ENCODE data around the gene DNAJA1.
A peak's percentile ranks its signal among the peaks of the same experiment; 100 is the strongest.

DNAJA1 gene

DNA sequence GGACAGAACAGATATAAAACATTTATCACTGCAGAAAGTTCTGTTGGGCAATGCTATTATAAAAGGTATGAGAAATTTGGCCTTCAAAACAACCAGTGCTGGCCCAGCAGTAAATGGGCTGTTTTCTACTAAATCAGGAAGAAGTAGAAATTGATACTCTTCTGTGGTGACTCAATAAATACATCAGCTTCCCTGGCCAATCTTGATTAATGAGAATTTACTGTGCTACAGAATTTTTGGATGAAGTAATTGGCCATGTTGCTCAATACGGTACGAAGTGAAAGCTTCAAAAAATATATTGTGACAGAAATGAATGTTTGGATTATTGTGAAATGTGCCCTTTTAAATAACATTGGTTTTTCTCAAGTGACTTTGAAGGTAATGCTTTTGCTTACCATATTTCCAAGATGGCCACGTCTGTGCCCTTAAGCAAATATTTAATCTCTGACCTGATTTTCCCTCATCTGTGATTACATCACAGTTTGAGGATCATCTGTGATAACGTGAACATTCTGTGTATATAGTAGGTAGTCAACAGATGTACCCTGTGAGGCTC is 4.2 kb downstream of the DNAJA1 start:
- peak; percentile 80 for DNase-seq

DNA sequence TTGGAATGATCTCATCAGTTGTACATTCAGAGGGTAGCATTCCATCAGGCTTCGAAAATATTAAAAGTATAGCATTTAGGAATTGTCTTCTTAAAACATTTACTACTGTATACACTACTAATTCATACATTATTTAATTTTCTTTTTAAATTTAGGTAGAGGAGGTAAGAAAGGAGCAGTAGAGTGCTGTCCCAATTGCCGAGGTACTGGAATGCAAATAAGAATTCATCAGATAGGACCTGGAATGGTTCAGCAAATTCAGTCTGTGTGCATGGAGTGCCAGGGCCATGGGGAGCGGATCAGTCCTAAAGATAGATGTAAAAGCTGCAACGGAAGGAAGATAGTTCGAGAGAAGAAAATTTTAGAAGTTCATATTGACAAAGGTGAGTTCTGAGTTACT is 5.2 kb downstream of the DNAJA1 start:
- no peak for DNase-seq

DNA sequence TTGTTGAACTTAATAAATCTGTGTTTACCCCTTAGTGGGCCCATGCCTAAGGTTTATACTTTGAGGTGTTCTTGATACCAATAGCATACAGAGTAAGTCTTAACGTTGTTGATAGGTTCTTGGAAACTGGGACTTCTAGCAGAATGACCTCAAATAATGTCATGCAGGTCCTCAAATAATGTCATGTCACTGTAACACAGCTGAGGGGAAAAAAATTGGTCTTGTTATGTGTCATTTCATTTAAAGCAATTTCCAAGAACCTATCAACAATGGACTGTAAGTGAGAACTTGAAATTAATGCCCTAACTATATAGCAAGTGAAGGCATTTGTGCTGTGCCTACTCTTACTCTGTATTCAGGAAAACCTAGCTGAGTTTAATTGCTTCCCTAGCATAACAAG is 7.2 kb downstream of the DNAJA1 start:
- DNase-seq: no peak

DNA sequence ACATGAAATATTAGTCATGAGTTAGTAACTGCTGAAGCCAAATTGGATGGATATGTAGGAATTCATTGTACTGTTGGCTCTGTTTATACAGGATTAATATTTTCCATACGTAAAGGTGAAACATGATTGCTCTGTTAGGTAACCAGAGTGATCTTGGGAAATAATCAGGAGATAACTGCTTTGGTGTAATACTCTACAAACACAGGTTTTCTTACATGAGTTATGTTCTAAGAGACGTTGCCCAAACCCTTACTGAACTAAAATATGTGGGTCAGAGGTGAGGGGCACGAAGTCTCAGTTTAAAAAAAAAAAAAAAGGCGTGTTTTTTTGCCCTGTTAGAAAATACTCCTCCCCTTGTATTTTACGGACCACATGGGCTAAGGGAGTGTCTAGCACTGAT is 7.8 kb downstream of the DNAJA1 start:
- DNase-seq: no peak

DNA sequence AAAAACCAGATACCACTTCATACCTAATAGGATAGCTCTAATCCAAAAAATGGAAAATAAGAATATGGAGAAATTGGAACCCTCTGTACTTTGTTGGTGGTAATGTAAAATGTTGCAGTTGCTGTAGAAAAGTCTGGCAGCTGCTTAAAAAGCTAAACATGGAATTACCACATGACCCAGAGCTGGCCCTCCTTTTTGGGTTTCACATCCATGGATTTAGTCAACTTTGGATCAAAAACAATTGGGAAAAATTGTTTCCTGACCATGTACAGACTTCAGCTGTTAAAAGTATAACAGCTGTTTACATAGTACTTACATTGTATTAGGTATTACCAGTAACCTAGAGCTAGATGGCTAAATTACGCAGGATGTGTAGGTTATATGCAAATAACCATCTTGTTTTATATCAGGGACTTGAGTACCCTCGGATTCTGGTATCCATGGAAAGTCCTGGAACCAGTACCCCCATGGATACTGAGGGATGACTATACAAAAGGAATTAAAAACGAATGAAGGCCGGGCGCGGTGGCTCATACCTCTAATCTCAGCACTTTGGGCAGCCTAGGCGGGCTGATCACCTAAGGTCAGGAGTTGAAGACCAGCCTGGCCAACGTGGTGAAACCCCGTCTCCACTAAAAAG is 15.8 kb downstream of the DNAJA1 start:
- no peak for DNase-seq

DNA sequence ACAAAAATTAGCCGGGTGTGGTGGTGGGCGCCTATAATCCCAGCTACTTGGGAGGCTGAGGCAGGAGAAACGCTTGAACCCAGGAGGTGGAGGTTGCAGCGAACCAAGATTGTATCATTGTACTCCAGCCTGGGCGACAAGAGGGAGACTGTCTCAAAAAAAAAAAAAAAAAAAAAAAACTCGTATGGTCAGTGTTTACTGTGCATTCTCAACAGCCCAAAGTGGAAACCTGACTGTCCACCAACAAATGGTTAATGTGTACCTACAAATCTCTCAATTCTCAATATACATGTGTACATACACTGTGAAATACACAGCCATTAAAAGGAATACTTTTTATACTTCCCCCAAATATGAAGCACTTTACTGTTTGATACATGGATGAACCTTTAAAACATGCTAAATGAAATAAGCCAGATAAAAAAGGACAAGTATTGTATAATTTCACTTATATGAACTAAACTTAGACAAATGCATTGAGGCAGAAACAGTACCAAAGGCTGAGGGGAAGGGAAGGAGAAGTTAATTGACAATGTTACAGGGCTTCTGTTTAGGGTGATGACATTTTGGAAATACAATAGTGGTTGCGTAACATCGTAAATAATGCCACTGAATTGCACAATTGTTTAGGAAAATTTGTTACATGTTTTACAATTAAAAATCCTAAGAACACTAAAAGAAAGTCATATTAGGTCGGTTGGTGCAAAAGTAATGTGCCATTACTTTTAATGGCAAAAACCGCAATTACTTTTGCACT is 16.5 kb downstream of the DNAJA1 start:
- peak; percentile 67 for DNase-seq

DNA sequence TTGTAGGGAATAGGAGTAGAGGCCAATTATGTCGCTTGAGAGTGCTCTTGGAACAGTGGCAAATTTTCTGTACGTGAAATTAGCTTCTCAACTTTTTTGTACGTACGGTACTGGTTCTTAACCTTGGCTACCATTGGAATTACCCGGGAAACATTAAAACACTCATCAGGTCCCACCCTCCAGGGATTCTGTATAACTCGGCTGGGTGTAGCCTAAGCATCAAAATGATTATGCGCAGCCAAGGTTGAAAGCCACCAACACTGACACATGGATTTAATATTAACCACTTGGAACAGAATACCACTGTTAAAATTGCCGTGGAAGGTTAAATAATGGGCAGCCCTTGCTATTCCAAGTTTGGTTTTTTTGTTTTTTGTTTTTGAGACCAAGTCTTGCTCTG is 17.4 kb downstream of the DNAJA1 start:
- DNase-seq: no peak

DNA sequence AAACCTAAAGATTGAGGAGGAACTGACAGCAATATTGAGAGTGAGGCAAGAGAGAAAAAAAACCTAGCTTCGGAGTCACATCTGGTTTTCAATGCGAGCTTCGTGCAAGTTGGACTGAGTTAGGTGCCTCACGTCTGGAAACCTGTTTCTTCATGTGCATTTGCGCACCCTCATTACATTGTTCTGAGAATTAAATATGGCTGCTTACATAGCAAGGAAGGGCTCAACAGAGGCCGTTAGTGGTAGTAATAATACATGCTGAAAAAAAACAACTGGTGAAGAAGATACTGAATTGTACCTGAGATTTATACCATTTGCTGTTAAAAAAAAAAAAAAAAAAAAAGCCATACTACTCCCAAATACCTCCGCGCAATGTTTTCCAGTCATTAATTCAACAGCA is 18.6 kb downstream of the DNAJA1 start:
- DNase-seq: peak; percentile 6

DNA sequence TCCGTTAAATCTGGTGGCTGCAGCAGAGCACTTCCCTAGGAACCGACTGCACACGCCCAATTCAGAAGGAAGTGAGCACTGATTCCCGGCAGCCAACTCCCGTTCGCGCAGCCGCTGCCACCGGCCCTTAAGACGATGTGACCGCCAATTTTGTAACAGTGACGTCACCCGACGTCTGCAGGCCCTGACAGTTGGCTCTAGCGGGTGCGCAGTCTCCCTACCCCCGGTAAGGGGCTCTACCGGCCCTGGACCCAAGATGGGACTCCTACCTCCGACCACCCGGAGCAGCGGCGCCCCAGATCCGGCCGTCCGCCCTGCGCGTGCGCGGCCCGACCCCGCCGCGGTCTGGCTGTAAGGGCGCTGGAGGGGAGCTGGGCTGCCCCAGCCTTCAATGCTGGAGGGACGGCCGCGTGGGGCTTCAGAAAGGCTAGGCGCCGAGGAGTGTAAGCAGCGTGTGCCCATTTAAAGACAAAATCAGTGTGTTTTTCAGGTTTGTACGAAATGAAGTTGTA is 19.1 kb downstream of the DNAJA1 start:
- peak; percentile 95 for DNase-seq

DNA sequence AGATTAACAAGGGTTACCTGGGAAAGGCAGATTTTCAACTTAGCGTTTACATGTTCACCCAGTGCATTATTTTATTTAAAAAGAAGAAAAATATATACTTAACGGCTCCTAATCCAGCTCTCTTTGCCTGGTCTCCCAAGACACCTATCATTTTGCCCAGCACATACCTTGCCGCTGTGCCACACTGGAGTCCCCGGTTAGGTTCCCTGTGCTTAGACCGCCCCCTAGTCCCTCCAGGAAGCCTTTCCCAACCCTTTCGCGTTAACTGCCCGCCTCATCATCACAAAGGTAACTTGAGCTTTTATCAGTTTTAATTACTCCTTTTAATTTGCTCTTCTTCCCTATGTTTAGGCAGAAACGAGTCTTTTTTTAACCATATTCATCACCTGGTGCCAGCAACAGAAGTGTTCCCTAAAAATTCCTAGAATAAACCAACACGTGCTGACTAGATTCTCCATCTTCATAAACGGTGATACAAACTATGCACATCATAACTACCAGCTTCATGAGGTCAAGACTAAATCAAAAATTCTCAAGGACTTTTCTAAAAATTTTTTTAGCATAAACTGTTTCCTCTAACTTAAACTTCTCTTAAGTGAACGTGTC is 19.7 kb downstream of the DNAJA1 start:
- DNase-seq: no peak

DNA sequence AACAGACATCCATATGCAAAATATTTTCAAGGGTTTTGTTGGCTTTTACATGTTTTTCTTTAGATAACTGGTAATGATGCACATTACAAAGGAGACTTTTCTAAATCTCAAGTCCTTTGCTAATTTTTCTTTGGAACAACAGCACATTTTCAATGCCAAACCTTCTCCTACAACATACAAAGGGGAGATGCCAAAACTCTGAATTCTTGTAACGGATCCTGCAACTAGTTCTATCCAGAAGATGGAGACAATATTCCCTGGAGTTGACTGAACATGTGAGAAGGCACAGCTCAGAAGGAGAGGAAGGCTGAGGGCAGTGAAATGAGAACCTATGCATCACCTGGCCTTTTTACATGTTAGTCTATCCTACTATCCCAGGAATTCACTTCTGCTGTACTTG is 21.0 kb downstream of the DNAJA1 start:
- no peak for DNase-seq

DNA sequence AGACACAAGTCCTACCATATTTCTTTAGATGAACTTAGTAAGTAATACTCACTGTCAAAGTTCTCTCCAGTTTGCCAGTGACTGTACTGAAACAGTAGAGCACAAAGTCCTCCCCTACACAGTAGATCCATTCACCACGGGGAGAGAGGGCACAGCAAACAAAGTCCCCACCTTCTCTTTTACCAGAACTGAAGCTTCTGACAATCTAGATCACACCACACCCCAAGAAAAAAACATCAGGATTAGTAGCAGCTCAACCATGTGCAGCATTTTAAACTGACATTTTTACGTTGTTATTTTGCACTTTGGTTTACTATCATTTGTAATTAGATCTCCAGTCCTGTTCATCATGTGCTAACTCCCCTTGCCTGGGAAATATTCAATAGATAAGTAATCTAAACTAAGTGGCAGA is 23.0 kb downstream of the DNAJA1 start:
- no peak for DNase-seq

DNA sequence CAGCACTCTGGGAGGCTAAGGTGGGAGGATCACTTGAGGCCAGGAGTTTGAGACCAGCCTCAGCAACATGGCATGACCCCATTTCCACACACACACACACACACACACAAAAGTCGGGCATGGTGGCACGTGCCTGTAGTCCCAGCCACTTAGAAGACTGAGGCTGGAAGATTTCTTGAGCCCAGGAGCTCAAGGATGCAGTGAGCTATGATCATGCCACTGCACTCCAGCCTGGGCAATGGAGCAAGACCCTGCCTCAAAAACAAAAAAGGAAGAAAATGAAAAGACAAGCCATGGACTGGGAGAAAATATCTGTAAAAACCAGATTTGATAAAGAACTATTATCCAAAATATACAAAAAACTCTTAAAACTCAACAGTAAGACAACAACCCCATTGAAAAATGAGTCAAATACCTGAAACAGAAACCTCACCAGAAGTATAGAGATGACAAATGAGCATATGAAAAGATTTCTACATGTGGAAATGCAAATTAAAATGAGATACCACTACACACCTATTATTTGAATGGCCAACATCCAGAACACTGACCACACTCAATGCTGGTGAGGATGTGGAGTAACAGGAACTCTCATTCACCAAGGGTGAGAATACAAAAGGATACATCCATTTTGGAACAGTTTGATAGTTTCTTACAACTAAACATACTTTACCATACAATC is 24.7 kb downstream of the DNAJA1 start:
- DNase-seq: no peak

DNA sequence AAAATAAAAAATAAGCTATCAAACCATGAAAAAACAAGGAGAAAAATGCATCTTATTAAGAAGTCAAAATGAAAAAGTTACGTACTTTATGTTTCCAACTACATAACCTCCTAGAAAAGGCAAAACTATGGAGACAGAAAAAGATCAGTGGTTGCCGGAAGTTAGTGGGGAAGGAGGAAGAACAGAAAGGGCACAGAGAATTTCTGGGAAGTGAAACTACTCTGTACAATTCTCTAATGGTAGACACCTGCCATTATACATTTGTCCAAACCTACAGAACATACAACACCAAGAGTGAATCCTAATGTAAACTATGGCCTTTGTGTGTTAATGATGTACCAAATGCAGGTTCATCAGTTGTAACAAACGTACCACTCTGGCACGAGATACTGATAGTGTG is 26.1 kb downstream of the DNAJA1 start:
- peak; percentile 79 for DNase-seq

DNA sequence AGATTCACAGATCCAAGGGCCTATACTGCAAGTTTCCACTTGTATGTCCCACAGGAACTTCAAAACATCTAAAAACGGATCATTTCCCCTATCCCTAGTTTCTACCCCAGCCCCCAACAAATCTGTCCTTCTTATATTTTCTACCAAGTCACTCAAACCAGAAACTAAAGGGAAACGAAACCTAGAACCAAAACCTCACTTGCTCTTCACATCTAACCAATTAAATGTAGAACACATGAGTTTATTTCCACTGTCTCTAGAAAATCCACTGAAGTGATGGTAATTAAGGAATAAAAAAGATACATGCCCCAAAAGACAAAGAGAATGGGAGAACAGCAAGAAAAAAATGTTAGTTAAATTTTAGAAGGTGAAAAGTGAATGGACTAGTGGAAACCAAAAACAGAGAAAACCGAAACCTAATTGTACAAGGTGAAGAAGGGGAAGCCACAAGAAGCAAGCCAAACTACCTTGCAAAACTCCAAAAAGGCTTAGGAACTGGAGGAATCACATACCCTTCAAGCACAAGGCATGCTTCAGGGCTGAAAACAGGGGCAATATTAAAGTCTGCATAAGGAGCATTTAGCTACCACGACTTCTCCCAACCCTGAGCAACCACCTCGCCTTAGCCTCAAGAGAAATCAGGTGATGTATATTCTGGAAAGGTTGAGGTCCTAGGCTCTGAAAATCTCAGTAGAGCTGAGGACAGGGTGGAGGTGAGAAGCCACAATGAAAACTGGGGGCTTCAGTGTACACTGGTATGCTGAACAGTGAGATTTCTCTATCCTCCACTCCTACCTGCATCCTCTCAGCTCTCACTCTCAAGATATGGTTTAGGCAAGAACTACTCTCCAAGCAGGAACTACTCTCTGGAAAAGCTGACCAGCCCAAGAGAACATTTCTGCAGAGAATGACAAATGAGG is 40.3 kb downstream of the DNAJA1 start:
- peak; percentile 90 for DNase-seq

DNA sequence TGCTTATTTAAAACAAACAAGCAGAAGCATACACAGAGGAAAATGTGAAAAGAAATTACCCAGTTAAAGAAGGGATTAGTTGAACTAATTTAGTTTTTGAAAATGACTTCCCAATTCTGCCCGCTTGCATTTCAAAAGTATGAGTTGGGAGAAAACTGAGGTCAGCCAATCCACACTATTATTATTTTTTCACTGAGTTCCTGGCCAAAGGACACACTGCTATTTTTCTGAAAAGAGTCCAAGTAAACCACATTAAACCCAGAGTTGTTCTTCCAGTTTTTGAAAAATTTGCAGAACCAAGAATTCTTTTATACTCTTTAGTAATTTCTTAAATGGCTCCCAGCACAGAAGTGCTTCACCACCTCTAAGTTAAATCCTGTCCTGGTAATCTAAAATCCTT is 43.9 kb downstream of the DNAJA1 start:
- no peak for DNase-seq

DNA sequence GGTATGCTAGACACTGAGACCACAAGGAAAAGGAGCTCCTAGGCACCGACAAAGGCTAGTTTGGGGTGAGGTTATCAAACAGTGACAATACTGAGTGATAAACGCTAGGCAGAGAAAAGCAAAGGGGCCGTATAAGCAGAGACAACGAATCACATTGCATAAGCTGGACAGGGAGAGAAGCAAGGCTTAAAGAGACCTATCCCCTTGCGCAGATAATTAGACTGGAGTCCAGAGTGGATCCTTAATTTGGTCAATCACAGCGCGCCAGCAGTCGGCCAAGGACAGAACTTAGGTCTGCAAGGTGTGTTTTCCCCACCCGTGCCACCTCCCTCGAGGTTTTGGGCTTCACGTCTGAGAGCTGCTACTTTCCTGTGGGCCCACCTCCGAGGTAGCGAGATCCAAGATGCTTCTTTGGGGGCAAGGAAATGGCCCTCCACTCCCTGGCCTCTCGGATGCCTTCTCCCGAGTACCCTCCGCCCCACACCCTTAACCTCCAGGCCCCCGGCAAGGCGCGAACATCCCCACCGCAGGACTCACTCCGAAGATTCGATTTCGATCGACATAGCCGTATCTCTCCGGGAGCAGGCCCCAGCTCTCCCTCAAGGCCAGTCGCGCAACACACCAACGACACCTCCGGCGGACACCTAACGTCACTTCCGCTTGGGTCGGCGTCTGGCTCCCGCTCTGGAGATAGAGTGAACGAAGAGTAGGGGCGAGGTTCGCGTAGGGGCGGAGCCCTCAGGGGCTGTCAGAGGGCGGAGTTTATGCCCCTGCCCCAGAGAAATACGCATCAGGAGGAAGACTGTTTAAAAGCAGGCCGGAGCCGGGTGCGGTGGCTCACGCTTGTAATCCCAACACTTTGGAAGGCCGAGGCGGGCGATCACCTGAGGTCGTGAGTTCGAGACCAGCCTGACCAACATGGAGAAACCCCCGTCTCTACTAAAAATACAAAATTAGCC is 51.3 kb downstream of the DNAJA1 start, which contains the start of gene SMU1:
Gene SMU1 (minus strand): TSS at position 629 of the 959 bp plus-strand sequence. CDS start 66 bp downstream, at position 563.
- peak; percentile 98 for DNase-seq

DNA sequence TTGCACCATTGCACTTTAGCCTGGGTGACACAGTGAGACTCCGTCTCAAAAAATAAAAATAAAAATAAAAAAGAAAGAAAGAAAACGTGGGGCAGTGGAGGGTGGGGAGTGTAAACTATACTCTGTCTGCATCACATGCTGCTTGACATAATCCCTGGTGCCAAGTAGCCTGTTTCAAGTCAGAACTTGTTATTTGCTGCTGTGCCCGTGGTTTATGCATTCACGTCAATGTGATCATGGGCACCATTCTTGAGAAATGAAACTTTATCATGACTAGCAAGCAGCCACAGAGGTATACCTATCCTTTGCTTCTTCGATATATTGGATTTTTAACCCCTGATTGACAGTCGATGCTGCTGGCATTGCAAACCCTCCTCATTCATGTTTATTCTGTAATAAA is 55.5 kb downstream of the DNAJA1 start:
- DNase-seq: no peak

DNA sequence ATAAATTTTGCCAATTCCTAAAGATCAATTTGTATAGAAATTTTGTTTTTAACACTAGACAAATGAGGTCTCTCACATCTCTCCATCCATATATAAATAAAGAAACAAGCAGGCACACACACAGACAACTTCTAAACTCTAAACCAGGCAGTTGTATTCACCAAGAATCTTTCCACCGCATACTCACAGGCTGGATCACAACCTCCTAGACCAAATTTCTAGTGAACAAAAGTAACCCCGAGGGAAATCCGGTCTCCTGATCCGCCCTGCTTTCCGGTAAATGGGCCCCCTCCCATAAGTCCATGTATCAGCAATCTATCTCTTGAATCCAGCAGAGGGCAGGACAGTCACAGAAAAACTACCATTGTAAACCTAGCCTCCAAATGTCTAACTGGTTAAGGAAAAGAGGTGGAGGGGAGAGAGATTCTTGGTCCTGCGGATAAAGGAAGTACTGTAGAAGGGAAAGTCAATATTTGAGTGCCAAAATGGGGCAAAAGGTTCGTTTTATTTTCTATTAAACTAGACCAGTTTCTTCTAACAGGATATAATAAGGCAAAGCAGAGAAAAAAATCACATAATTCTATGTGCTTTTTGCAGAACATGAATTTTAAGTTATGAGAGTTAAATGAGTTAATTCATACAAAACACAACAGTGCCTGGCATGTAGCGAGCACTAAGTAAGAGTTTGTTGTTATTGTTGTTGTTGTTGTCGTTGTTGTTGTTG is 56.2 kb downstream of the DNAJA1 start:
- DNase-seq: peak; percentile 85

DNA sequence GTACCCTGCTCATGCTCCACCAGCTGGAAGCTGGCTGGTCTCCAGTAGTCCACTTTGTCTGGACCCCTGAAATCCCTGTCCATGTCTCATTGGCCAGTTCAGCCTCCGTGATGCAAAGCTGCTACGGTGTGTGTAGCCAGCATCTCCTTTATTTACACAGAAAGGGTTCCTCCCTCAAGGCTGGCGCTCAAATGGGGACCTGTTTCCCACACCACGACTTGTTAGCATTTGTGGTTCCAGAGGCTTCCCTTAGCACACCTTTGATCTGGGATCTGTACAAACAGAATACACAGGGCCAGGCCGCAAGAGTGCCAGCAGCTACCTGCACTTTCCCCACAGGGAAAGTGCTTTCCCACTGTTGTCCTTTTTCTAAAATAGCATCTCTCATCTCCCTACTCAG is 57.1 kb downstream of the DNAJA1 start:
- no peak for DNase-seq
